ENCODE measurements around the gene GRIN3B. TPM values are rescaled to one million over a fixed set of nuclear protein-coding genes. Genes with fewer than 3 reads are reported as not detected.
A peak's percentile ranks its signal among the peaks of the same experiment; 100 is the strongest.

The GRIN3B gene
- total and polyA plus RNA-seq, 2 of the 8 experiments (the other 6 are each of a cell fraction or from before 2014, with no cell fraction given): 0.45 to 1.0 TPM

DNA sequence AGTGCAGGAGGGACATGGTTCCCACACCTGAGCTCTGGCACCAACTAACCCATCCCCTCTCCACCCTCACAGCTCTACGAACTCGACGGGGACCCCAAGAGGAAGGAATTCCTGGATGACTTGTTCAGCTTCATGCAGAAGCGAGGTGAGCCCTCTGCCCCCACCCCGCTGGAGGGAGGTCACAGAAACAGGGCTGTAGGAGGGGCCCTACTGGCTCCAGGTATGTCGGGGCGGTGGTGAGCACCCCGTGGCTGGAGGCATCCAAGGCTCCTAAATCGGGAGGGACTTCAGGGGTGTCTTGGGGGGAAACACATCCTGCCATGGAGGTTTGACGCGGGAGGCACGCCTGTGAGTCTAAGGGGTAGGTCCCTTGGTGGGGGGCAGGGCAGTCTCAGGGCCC is 40.2 kb upstream of the GRIN3B start (continued):
- TF ChIP-seq JUND (IDR thresholded peaks at IDR 0.05; ENCODE audit: low read length) (no peak), CBX5 (IDR thresholded peaks at IDR 0.05; ENCODE audit: low read depth, low read length) (no peak), KDM5A (IDR thresholded peaks at IDR 0.05; ENCODE audit: low read length) (no peak), KDM1A (IDR thresholded peaks at IDR 0.05; ENCODE audit: borderline replicate concordance, low read length) (peak; percentile 76; the same call in 1 of the 2 replicates), ZNF274 (IDR thresholded peaks at IDR 0.05; ENCODE audit: borderline replicate concordance, extremely low read depth, low read length) (no peak), SP1 (IDR thresholded peaks at IDR 0.05; ENCODE audit: low read depth, low read length) (no peak), CREB1 (IDR thresholded peaks at IDR 0.05) (0 out of 2 replicates have a peak, but pooled peaks have one; percentile 44), SUZ12 (IDR thresholded peaks at IDR 0.05; ENCODE audit: low read length) (no peak), BRCA1 (IDR thresholded peaks at IDR 0.05; ENCODE audit: low read depth, low read length) (no peak), EP300 (IDR thresholded peaks at IDR 0.05; ENCODE audit: borderline replicate concordance in 1 of 2, low read depth in 2 of 2, low read length in 2 of 2) (no peak), CHD2 (IDR thresholded peaks at IDR 0.05; ENCODE audit: low read length) (no peak), TCF12 (IDR thresholded peaks at IDR 0.05; ENCODE audit: low read depth, low read length) (no peak), YY1 (IDR thresholded peaks at IDR 0.05; ENCODE audit: low read depth, low read length) (no peak), SIN3A (conservative IDR thresholded peaks at IDR 0.05 in 1 of 2, IDR thresholded peaks at IDR 0.05 in 1 of 2; ENCODE audit: low read depth in 1 of 2, low read length in 2 of 2) (no peak), CHD1 (IDR thresholded peaks at IDR 0.05; ENCODE audit: low read depth, low read length) (no peak), CTBP2 (IDR thresholded peaks at IDR 0.05; ENCODE audit: borderline replicate concordance, insufficient read depth, insufficient read length, low read length) (no peak), RFX5 (IDR thresholded peaks at IDR 0.05; ENCODE audit: borderline replicate concordance, low read depth, low read length) (no peak), BCL11A (IDR thresholded peaks at IDR 0.05; ENCODE audit: low read depth in 2 of 2, low read length in 2 of 2) (no peak), FOSL1 (IDR thresholded peaks at IDR 0.05; ENCODE audit: insufficient read depth, low read depth, low read length) (no peak)
- TF ChIP-seq, protein P1, sequence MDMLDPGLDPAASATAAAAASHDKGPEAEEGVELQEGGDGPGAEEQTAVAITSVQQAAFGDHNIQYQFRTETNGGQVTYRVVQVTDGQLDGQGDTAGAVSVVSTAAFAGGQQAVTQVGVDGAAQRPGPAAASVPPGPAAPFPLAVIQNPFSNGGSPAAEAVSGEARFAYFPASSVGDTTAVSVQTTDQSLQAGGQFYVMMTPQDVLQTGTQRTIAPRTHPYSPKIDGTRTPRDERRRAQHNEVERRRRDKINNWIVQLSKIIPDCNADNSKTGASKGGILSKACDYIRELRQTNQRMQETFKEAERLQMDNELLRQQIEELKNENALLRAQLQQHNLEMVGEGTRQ (IDR thresholded peaks at IDR 0.05; ENCODE audit: low read length): no peak
- TF ChIP-seq, protein P2, sequence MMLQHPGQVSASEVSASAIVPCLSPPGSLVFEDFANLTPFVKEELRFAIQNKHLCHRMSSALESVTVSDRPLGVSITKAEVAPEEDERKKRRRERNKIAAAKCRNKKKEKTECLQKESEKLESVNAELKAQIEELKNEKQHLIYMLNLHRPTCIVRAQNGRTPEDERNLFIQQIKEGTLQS (IDR thresholded peaks at IDR 0.05; ENCODE audit: insufficient read depth, low read depth, low read length): no peak
- TF ChIP-seq, protein P3, sequence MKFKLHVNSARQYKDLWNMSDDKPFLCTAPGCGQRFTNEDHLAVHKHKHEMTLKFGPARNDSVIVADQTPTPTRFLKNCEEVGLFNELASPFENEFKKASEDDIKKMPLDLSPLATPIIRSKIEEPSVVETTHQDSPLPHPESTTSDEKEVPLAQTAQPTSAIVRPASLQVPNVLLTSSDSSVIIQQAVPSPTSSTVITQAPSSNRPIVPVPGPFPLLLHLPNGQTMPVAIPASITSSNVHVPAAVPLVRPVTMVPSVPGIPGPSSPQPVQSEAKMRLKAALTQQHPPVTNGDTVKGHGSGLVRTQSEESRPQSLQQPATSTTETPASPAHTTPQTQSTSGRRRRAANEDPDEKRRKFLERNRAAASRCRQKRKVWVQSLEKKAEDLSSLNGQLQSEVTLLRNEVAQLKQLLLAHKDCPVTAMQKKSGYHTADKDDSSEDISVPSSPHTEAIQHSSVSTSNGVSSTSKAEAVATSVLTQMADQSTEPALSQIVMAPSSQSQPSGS (IDR thresholded peaks at IDR 0.05; ENCODE audit: low read length): no peak

Data from H1 (cell line).